Measurements from ENCODE around the gene RPN1. TPM values are rescaled to one million over a fixed set of nuclear protein-coding genes. Genes with fewer than 3 reads are reported as not detected.

Gene RPN1
- total RNA-seq, 1 donor from 2014 or later, result 149 TPM

GRCh38 chr3:128625409-128625945, 25.1 kb downstream of the RPN1 start:
- Histone ChIP-seq H3K9me3 (no peaks in the 10 kb centered on the region), H3K36me3 (peaks cover 0 to 92% of the 10 kb centered on the region in 2 donors), H3K4me1 (peaks cover 12% of the 10 kb centered on the region), H3K4me3 (no peak overlapping the region), H3K27me3 (no peaks in the 10 kb centered on the region), H3K27ac (no peak overlapping the region)
- intact Hi-C loops (cut with DNase I), result no loop called here
- no peak for TF ChIP-seq CTCF (IDR thresholded peaks at IDR 0.05)
- DNase-seq (ENCODE audit: extremely low spot score in 2 of 2), result no peak

- Histone ChIP-seq H3K27me3 (no peaks in the 10 kb centered on the region), H3K27ac (no peak overlapping the region), H3K4me3 (no peak overlapping the region), H3K36me3 (peaks cover 0 to 89% of the 10 kb centered on the region in 2 donors), H3K9me3 (no peaks in the 10 kb centered on the region), H3K4me1 (peaks cover 12% of the 10 kb centered on the region)
- no peak for DNase-seq (ENCODE audit: extremely low spot score in 2 of 2)
- intact Hi-C loops (cut with DNase I), result no loop called here
- TF ChIP-seq CTCF (IDR thresholded peaks at IDR 0.05), result no peak
- no peak for TF ChIP-seq POLR2AphosphoS5 (IDR thresholded peaks at IDR 0.05; ENCODE audit: insufficient read depth in 1 of 2, low read depth in 1 of 2)
- no peak for TF ChIP-seq POLR2A (IDR thresholded peaks at IDR 0.05)
These were observed 26.0 kb downstream of the RPN1 start for GRCh38 chr3:128624526-128625138.

GRCh38 chr3:128623762-128624176, 26.8 kb downstream of the RPN1 start:
- no peak for DNase-seq (ENCODE audit: extremely low spot score in 2 of 2)
- Histone ChIP-seq H3K27me3 (no peaks in the 10 kb centered on the region), H3K27ac (no peak overlapping the region), H3K9me3 (no peaks in the 10 kb centered on the region), H3K4me3 (no peak overlapping the region), H3K36me3 (peaks cover 0 to 82% of the 10 kb centered on the region in 2 donors), H3K4me1 (peaks cover 20% of the 10 kb centered on the region)
- intact Hi-C loops (cut with DNase I), result no loop called here
- no peak for TF ChIP-seq CTCF (IDR thresholded peaks at IDR 0.05)
- no peak for TF ChIP-seq POLR2AphosphoS5 (IDR thresholded peaks at IDR 0.05; ENCODE audit: insufficient read depth in 1 of 2, low read depth in 1 of 2)

GRCh38 chr3:128621931-128622330, 28.7 kb downstream of the RPN1 start:
- Histone ChIP-seq H3K27ac (no peak overlapping the region), H3K9me3 (no peaks in the 10 kb centered on the region), H3K27me3 (no peaks in the 10 kb centered on the region), H3K4me1 (peaks cover 33% of the 10 kb centered on the region), H3K36me3 (peaks cover 0 to 66% of the 10 kb centered on the region in 2 donors), H3K4me3 (no peak overlapping the region)
- TF ChIP-seq CTCF (IDR thresholded peaks at IDR 0.05) (no peak), POLR2AphosphoS5 (IDR thresholded peaks at IDR 0.05; ENCODE audit: insufficient read depth in 1 of 2, low read depth in 1 of 2) (no peak), POLR2A (IDR thresholded peaks at IDR 0.05) (no peak)
- intact Hi-C loops (cut with DNase I), result no loop called here
- DNase-seq (ENCODE audit: extremely low spot score in 2 of 2), result no peak

GRCh38 chr3:128621234-128621633, 29.4 kb downstream of the RPN1 start:
- intact Hi-C loops (cut with DNase I), result no loop called here
- H3K9me3 ChIP-seq, result no peaks in the 10 kb centered on the region
- TF ChIP-seq CTCF (IDR thresholded peaks at IDR 0.05), result no peak
- H3K4me3 ChIP-seq, result no peak overlapping the region
- peaks cover 34% of the 10 kb centered on the region for H3K4me1 ChIP-seq
- peaks cover 0 to 59% of the 10 kb centered on the region in 2 donors for H3K36me3 ChIP-seq
- DNase-seq (ENCODE audit: extremely low spot score in 2 of 2), result no peak
- no peaks in the 10 kb centered on the region for H3K27me3 ChIP-seq
- H3K27ac ChIP-seq, result no peak overlapping the region

Data from vagina (tissue), 2 donors.